OCI-LY7 (cell line): ENCODE measurements around the gene DCX. TPM values are rescaled to one million over a fixed set of nuclear protein-coding genes. Genes with fewer than 3 reads are reported as not detected.

Source experiments
- BruUV-seq: library from RNA; stranded (reverse); fragments of 400-500 nt; replicated peaks from 2 replicates; lab custom pipeline; 2021; lab: Mats Ljungman, UMichigan
- CTCF ChIA-PET: fragments of 300-600 bp; sonication (Branson Sonifier 250); formaldehyde crosslinking; loops from one replicate; lab custom pipeline; 2022; ENCODE audit warnings: antibody characterized with exemption; ENCODE audit not compliant: unreplicated experiment; lab: Charles Lee
- POLR2A ChIA-PET: fragments of 300-600 bp; sonication (Branson Sonifier 250); formaldehyde crosslinking; loops from one replicate; lab custom pipeline; 2022; ENCODE audit warnings: antibody characterized with exemption; lab: Charles Lee
- DNase-seq: peaks from one replicate; pipeline ENCODE4 v3.0.0-alpha.2; 2015; ENCODE audit warnings: low spot score
- H2AFZ ChIP-seq: fragments of 200-600 bp; sonication (generic), shearing (Covaris generic); 2 replicates; pipeline ENCODE4 v1.6.1; 2014; ENCODE audit warnings: mild to moderate bottlenecking, antibody characterized with exemption, low read length, moderate library complexity
- H3K27ac ChIP-seq: fragments of 200-600 bp; sonication (generic); 2 replicates; pipeline ENCODE4 v1.5.1; 2014; ENCODE audit warnings: mixed run types, low read depth, mild to moderate bottlenecking, moderate library complexity, low read length, inconsistent platforms; ENCODE audit not compliant: poor library complexity, severe bottlenecking
- H3K36me3 ChIP-seq: fragments of 200-600 bp; sonication (generic); 2 replicates; pipeline ENCODE4 v1.6.1; 2014; ENCODE audit warnings: mild to moderate bottlenecking, antibody characterized with exemption, low read length, moderate library complexity, mixed read lengths; ENCODE audit not compliant: insufficient read depth
- H3K4me1 ChIP-seq: fragments of 200-600 bp; sonication (generic); 2 replicates; pipeline ENCODE4 v1.5.1; 2014; ENCODE audit warnings: mild to moderate bottlenecking, low read length; ENCODE audit not compliant: insufficient read depth, poor library complexity, severe bottlenecking
- H3K4me2 ChIP-seq: fragments of 200-600 bp; sonication (generic); 2 replicates; pipeline ENCODE4 v1.6.1; 2014; ENCODE audit warnings: mild to moderate bottlenecking, low read length
- H3K4me3 ChIP-seq: fragments of 200-600 bp; sonication (generic); 2 replicates; pipeline ENCODE4 v1.5.1; 2014; ENCODE audit warnings: mild to moderate bottlenecking, low read depth, low read length; ENCODE audit not compliant: poor library complexity, severe bottlenecking
- H3K79me2 ChIP-seq: fragments of 200-600 bp; sonication (generic); 2 replicates; pipeline ENCODE4 v1.6.1; 2016; ENCODE audit warnings: low read depth, mild to moderate bottlenecking, low read length, moderate library complexity, mixed read lengths; ENCODE audit not compliant: insufficient read depth
- H3K9me2 ChIP-seq: fragments of 200-600 bp; sonication (generic); 2 replicates; pipeline ENCODE4 v1.6.1; 2016; ENCODE audit warnings: mild to moderate bottlenecking, low read length, mixed read lengths; ENCODE audit not compliant: insufficient read depth
- H3K9me3 ChIP-seq: fragments of 200-600 bp; sonication (generic); 2 replicates; pipeline ENCODE4 v1.6.1; 2014; ENCODE audit warnings: mild to moderate bottlenecking, mixed run types, low read length, mixed read lengths
- H4K20me1 ChIP-seq: fragments of 200-600 bp; sonication (generic); 2 replicates; pipeline ENCODE4 v1.6.1; 2014; ENCODE audit warnings: mild to moderate bottlenecking, antibody characterized with exemption, low read length, moderate library complexity, mixed read lengths; ENCODE audit not compliant: insufficient read depth
- EZH2phosphoT487 ChIP-seq: fragments of 200-600 bp; sonication (generic); IDR thresholded peaks from 2 replicates; pipeline ENCODE4 v1.6.1; 2018; ENCODE audit warnings: low read depth, borderline replicate concordance, mild to moderate bottlenecking, mixed run types, antibody characterized with exemption, low read length, moderate library complexity, mixed read lengths
- intact Hi-C: fragments of 100-400 bp; cut with micrococcal nuclease; formaldehyde crosslinking; loops from one replicate; pipeline ENCODE4 v1.10.0; 2022; ENCODE audit not compliant: unreplicated experiment
- total RNA-seq, 2 experiments: library from RNA; depleted of rRNA in 1 of 2; stranded (reverse); fragments of >200 nt in 1 of 2; shearing (Covaris generic) in 1 of 2; gene quantifications; 2 replicates each; pipeline ENCODE4 v1.2.3, GENCODE V29; 2014 to 2022
- TF ChIP-seq, protein P1 (sequence below): fragments of 200-600 bp; sonication (generic); conservative IDR thresholded peaks from 2 replicates; pipeline ENCODE4 v1.5.1; 2014; ENCODE audit warnings: mild to moderate bottlenecking, antibody characterized with exemption, low read length, moderate library complexity, mixed read lengths

The DCX gene
- total RNA-seq, 2 experiments from 2014 or later, result not detected

DNA sequence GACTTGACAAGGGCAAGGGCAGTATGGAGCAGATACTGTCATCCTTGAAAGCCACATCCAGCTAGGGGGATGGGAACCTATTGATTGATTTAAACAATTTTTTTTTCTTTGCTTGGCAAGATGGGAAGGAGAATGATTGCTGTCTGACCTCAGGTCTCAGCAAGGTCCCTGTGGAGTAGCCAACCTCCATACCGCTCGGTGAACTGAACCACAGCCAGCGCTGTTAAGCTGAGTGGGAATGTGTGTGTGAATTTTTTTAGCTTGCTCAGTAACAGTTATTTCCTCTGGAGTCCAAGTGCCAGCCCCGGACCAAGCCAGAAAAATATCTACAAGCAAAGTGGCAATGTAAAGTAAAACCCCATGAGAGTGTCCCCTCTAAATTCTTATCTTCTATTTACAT lies 25.9 kb downstream of the DCX start:
- no TSS peak for BruUV-seq
- Histone ChIP-seq H4K20me1 (no peaks in the 10 kb centered on the region), H3K4me2 (no peak overlapping the region), H3K79me2 (no peaks in the 10 kb centered on the region), H2AFZ (no peak overlapping the region), H3K27ac (no peak overlapping the region), H3K36me3 (no peaks in the 10 kb centered on the region), H3K4me1 (no peaks in the 10 kb centered on the region), H3K4me3 (no peak overlapping the region), H3K9me3 (no peaks in the 10 kb centered on the region), H3K9me2 (no peaks in the 10 kb centered on the region)
- TF ChIP-seq EZH2phosphoT487, result no peak
- TF ChIP-seq, protein P1, sequence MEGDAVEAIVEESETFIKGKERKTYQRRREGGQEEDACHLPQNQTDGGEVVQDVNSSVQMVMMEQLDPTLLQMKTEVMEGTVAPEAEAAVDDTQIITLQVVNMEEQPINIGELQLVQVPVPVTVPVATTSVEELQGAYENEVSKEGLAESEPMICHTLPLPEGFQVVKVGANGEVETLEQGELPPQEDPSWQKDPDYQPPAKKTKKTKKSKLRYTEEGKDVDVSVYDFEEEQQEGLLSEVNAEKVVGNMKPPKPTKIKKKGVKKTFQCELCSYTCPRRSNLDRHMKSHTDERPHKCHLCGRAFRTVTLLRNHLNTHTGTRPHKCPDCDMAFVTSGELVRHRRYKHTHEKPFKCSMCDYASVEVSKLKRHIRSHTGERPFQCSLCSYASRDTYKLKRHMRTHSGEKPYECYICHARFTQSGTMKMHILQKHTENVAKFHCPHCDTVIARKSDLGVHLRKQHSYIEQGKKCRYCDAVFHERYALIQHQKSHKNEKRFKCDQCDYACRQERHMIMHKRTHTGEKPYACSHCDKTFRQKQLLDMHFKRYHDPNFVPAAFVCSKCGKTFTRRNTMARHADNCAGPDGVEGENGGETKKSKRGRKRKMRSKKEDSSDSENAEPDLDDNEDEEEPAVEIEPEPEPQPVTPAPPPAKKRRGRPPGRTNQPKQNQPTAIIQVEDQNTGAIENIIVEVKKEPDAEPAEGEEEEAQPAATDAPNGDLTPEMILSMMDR, result no peak
- no peak for DNase-seq
- ChIA-PET CTCF (no interaction called here), POLR2A (no interaction called here)
- intact Hi-C loops, result no loop called here

DNA sequence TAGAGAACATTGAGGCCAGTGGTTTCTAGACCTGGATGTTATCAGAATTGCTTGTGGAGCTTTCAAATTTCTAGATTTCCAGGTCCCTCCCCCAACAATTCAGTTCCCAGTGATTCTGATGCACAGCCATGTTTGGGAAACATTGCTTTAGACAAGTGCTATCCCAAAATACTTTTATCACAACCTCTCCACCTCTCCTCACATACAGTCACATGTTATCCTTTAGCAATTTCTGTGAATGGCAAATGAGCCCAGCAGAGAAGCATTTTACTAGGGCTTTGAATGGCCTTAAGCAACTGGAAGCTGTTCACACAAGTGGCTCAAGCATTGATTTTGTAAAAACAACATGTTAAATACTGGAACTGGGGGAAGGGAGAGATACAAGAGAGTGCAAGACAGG lies 29.7 kb downstream of the DCX start:
- no peaks in the 10 kb centered on the region for H3K79me2 ChIP-seq
- no peak for TF ChIP-seq EZH2phosphoT487
- TF ChIP-seq, protein P1, result no peak

DNA sequence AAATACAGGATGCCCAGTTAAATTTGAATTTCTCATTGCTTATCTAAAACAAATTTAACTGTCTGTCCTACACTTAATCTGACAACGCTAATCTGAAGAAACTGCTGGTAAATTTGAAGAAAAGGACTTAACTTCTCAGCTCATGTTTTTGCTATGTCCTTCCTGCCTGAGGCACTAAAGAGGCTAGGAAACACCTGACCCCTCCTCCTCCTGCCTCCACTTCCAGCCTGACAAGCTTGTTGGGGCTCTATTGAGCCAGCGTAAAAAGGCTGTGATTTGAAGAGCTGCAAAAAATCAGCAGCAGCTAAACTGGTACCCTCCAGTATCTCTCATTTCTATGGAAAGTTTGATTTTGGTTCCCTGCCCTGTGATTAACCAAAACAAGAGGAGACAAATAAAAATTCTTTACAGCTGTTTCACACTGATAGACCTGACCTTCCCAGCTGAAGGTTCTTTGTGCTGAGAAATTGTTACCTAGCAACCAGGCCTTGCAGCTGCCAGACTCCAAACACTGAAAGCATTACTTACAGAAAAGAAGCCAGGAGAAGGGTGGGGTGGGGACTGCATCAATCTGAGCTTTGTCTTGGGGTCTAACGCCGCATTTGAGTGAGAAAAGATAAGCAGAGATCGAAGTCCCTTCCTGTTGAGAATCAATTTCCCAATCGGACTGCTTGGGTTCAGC lies 35.0 kb downstream of the DCX start:
- ChIA-PET POLR2A (no interaction called here), CTCF (no interaction called here)
- Histone ChIP-seq H3K27ac (no peak overlapping the region), H3K36me3 (no peaks in the 10 kb centered on the region), H3K4me3 (no peak overlapping the region), H3K9me3 (no peaks in the 10 kb centered on the region), H3K4me1 (no peaks in the 10 kb centered on the region), H3K79me2 (no peaks in the 10 kb centered on the region), H3K9me2 (no peaks in the 10 kb centered on the region), H4K20me1 (no peaks in the 10 kb centered on the region), H3K4me2 (no peak overlapping the region), H2AFZ (no peak overlapping the region)
- intact Hi-C loops, result no loop called here
- no peak for DNase-seq
- BruUV-seq, result no TSS peak
- TF ChIP-seq, protein P1, result no peak
- TF ChIP-seq EZH2phosphoT487, result no peak

More for the DNA sequence above, 29.7 kb downstream of the DCX start:
- intact Hi-C loops, result no loop called here
- no peaks in the 10 kb centered on the region for H3K9me3 ChIP-seq
- H3K27ac ChIP-seq, result no peak overlapping the region
- DNase-seq, result no peak
- no peak overlapping the region for H3K4me2 ChIP-seq
- no TSS peak for BruUV-seq
- H3K4me1 ChIP-seq, result no peaks in the 10 kb centered on the region
- H3K36me3 ChIP-seq, result no peaks in the 10 kb centered on the region
- H4K20me1 ChIP-seq, result no peaks in the 10 kb centered on the region
- ChIA-PET POLR2A (no interaction called here), CTCF (no interaction called here)
- no peak overlapping the region for H3K4me3 ChIP-seq
- H2AFZ ChIP-seq, result no peak overlapping the region
- no peaks in the 10 kb centered on the region for H3K9me2 ChIP-seq
